ENCODE results near the gene DBH. TPM values are rescaled to one million over a fixed set of nuclear protein-coding genes. Genes with fewer than 3 reads are reported as not detected.

DBH gene
- total and polyA plus RNA-seq, 2 donors from 2014 or later, result 0.39 TPM; not detected in 1

- DNase-seq, result no peak
- no peak for FAIRE-seq
- no peaks in the 10 kb centered on the region for H3K36me3 ChIP-seq (ENCODE audit: control insufficient read depth in 2 of 3, insufficient read depth in 3 of 3, low read length in 3 of 3)
- H3K9me3 ChIP-seq (ENCODE audit: control insufficient read depth in 2 of 3, insufficient read depth in 1 of 3, low read length in 3 of 3), result no peaks in the 10 kb centered on the region
- intact Hi-C loops (cut with DNase I), result no loop called here
- TF ChIP-seq CTCF (IDR thresholded peaks at IDR 0.05; ENCODE audit: borderline replicate concordance, extremely low read depth, insufficient read depth), result no peak
- no peak overlapping the region for H3K27ac ChIP-seq (ENCODE audit: low read depth in 2 of 2, low read length in 2 of 2)
- no peak overlapping the region for H3K9ac ChIP-seq (ENCODE audit: low read length in 3 of 3)
- peaks cover 0 to under 1% (median 0%) of the 10 kb centered on the region in 3 donors for H3K4me1 ChIP-seq (ENCODE audit: control insufficient read depth in 2 of 3, insufficient read depth in 2 of 3, low read depth in 1 of 3, low read length in 3 of 3)
- no peak overlapping the region for H3K4me3 ChIP-seq (ENCODE audit: low read length in 3 of 3)
- H3K27me3 ChIP-seq (ENCODE audit: control insufficient read depth, insufficient read depth, low read length), result no peaks in the 10 kb centered on the region
These were observed 31.7 kb downstream of the DBH start for GRCh38 chr9:133667759-133668450.

GRCh38 chr9:133669182-133669801 lies 33.1 kb downstream of the DBH start:
- Histone ChIP-seq H3K27ac (ENCODE audit: low read depth in 2 of 2, low read length in 2 of 2) (no peak overlapping the region), H3K9me3 (ENCODE audit: control insufficient read depth in 2 of 3, insufficient read depth in 1 of 3, low read length in 3 of 3) (no peaks in the 10 kb centered on the region), H3K4me1 (ENCODE audit: control insufficient read depth in 2 of 3, insufficient read depth in 2 of 3, low read depth in 1 of 3, low read length in 3 of 3) (peaks cover 0 to 3% (median 0%) of the 10 kb centered on the region in 3 donors), H3K4me3 (ENCODE audit: low read length in 3 of 3) (no peak overlapping the region), H3K36me3 (ENCODE audit: control insufficient read depth in 2 of 3, insufficient read depth in 3 of 3, low read length in 3 of 3) (no peaks in the 10 kb centered on the region), H3K9ac (ENCODE audit: low read length in 3 of 3) (no peak overlapping the region), H3K27me3 (ENCODE audit: control insufficient read depth, insufficient read depth, low read length) (no peaks in the 10 kb centered on the region)
- no peak for FAIRE-seq
- no peak for TF ChIP-seq CTCF (IDR thresholded peaks at IDR 0.05; ENCODE audit: borderline replicate concordance, extremely low read depth, insufficient read depth)
- DNase-seq, result no peak
- intact Hi-C loops (cut with DNase I), result no loop called here

- no peak for TF ChIP-seq CTCF (IDR thresholded peaks at IDR 0.05; ENCODE audit: borderline replicate concordance, extremely low read depth, insufficient read depth)
- FAIRE-seq (no peak), DNase-seq (no peak)
- Histone ChIP-seq H3K27me3 (ENCODE audit: control insufficient read depth, insufficient read depth, low read length) (no peaks in the 10 kb centered on the region), H3K4me1 (ENCODE audit: control insufficient read depth in 2 of 3, insufficient read depth in 2 of 3, low read depth in 1 of 3, low read length in 3 of 3) (peaks cover 0 to 3% (median 0%) of the 10 kb centered on the region in 3 donors), H3K4me3 (ENCODE audit: low read length in 3 of 3) (no peak overlapping the region), H3K27ac (ENCODE audit: low read depth in 2 of 2, low read length in 2 of 2) (no peak overlapping the region), H3K9me3 (ENCODE audit: control insufficient read depth in 2 of 3, insufficient read depth in 1 of 3, low read length in 3 of 3) (no peaks in the 10 kb centered on the region), H3K9ac (ENCODE audit: low read length in 3 of 3) (no peak overlapping the region), H3K36me3 (ENCODE audit: control insufficient read depth in 2 of 3, insufficient read depth in 3 of 3, low read length in 3 of 3) (no peaks in the 10 kb centered on the region)
- intact Hi-C loops (cut with DNase I), result no loop called here
These were observed 34.3 kb downstream of the DBH start for GRCh38 chr9:133670466-133670865.

Data from kidney (tissue), 14 donors.